ENCODE results near the gene TOP1. TPM values are rescaled to one million over a fixed set of nuclear protein-coding genes. Genes with fewer than 3 reads are reported as not detected.
A peak's percentile ranks its signal among the peaks of the same experiment; 100 is the strongest.

TOP1 gene
- polyA plus RNA-seq, 2 of the 4 experiments (the other 2 are of a cell fraction) = 20.8 to 70.6 TPM

DNA sequence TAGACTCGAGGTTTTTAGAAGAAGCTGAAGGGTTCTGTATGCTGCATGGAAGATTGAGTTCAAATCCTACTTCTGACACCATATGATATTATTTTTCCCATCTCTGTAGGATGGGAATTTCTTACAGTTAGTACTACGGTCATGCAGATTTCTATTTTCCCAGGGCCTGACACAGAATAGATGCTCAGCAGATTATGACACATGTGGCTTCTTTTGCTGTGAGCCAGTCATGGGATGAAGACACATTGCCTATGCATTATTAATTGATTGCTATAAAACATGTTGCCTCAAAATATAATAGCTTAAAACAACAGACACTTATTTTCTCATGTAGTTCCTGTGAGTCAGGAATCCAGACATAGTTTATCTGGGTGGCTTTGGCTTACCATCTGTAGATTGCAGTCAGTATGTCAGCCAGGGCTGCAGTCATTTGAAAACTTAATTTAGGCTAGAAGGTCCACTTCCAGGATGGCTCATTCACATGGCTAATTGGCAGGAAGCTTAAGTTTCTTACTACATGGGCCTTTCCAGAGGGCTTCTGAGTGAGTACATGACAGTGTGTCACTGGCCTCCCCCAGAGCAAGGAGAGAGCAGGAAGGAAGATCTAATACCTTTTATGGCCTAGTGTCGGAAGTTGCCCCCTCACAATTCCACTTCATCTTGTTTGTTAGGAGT, 29.5 kb downstream of the TOP1 start:
- no peak overlapping the region for H3K27ac ChIP-seq
- FAIRE-seq (no peak), ATAC-seq (peak in 1 of 2 experiments; percentile 64; a peak in 2 of 6 replicates), DNase-seq (ENCODE audit: low read depth in 1 of 2, low spot score in 1 of 2) (peak in 1 of 2 experiments; percentile 44)
- ChIA-PET CTCF (interaction anchor here (0.8 to 1.5 kb wide), 7 partner anchors 9 to 90 kb away, joined by 3 to 6 read pairs (median 4); no protein-coding TSS in a partner anchor), POLR2A (no interaction called here)
- peaks cover 34% of the 10 kb centered on the region for H3K4me1 ChIP-seq
- TF ChIP-seq ZFP36 (IDR thresholded peaks at IDR 0.05; ENCODE audit: borderline replicate concordance, partially characterized antibody) (no peak), NR3C1 (IDR thresholded peaks at IDR 0.05) (no peak), FOSL2 (IDR thresholded peaks at IDR 0.05) (no peak), FOSL2 (CRISPR knock-in tag; IDR thresholded peaks at IDR 0.05) (no peak), RNF2 (IDR thresholded peaks at IDR 0.05; ENCODE audit: borderline replicate concordance, low read depth) (no peak), ZNF302 (CRISPR knock-in tag; IDR thresholded peaks at IDR 0.05) (no peak), PHF8 (IDR thresholded peaks at IDR 0.05; ENCODE audit: borderline replicate concordance, low read depth) (no peak), ZSCAN20 (CRISPR knock-in tag; IDR thresholded peaks at IDR 0.05) (no peak), TFCP2L1 (CRISPR knock-in tag; IDR thresholded peaks at IDR 0.05) (no peak), RAD21 (conservative IDR thresholded peaks at IDR 0.05 in 1 of 2, IDR thresholded peaks at IDR 0.05 in 1 of 2) (no peak), FOXS1 (CRISPR knock-in tag; IDR thresholded peaks at IDR 0.05) (no peak), TP53 (CRISPR knock-in tag; IDR thresholded peaks at IDR 0.05) (no peak), POLR2AphosphoS2 (conservative IDR thresholded peaks at IDR 0.05; ENCODE audit: low read length) (no peak), JUN (IDR thresholded peaks at IDR 0.05) (no peak), RFX5 (IDR thresholded peaks at IDR 0.05) (no peak), JUNB (IDR thresholded peaks at IDR 0.05) (no peak)
- TF ChIP-seq, protein P1, sequence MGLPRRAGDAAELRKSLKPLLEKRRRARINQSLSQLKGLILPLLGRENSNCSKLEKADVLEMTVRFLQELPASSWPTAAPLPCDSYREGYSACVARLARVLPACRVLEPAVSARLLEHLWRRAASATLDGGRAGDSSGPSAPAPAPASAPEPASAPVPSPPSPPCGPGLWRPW (IDR thresholded peaks at IDR 0.05) = no peak
- TF ChIP-seq, protein P2, sequence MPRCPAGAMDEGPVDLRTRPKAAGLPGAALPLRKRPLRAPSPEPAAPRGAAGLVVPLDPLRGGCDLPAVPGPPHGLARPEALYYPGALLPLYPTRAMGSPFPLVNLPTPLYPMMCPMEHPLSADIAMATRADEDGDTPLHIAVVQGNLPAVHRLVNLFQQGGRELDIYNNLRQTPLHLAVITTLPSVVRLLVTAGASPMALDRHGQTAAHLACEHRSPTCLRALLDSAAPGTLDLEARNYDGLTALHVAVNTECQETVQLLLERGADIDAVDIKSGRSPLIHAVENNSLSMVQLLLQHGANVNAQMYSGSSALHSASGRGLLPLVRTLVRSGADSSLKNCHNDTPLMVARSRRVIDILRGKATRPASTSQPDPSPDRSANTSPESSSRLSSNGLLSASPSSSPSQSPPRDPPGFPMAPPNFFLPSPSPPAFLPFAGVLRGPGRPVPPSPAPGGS (IDR thresholded peaks at IDR 0.05) = no peak
- TF ChIP-seq, protein P3, sequence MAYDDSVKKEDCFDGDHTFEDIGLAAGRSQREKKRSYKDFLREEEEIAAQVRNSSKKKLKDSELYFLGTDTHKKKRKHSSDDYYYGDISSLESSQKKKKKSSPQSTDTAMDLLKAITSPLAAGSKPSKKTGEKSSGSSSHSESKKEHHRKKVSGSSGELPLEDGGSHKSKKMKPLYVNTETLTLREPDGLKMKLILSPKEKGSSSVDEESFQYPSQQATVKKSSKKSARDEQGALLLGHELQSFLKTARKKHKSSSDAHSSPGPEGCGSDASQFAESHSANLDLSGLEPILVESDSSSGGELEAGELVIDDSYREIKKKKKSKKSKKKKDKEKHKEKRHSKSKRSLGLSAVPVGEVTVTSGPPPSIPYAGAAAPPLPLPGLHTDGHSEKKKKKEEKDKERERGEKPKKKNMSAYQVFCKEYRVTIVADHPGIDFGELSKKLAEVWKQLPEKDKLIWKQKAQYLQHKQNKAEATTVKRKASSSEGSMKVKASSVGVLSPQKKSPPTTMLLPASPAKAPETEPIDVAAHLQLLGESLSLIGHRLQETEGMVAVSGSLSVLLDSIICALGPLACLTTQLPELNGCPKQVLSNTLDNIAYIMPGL (CRISPR knock-in tag; IDR thresholded peaks at IDR 0.05; ENCODE audit: borderline replicate concordance) = no peak
- TF ChIP-seq, protein P4, sequence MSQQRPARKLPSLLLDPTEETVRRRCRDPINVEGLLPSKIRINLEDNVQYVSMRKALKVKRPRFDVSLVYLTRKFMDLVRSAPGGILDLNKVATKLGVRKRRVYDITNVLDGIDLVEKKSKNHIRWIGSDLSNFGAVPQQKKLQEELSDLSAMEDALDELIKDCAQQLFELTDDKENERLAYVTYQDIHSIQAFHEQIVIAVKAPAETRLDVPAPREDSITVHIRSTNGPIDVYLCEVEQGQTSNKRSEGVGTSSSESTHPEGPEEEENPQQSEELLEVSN (IDR thresholded peaks at IDR 0.05; ENCODE audit: borderline replicate concordance, low read depth) = no peak
- H3K4me2 ChIP-seq = peak overlapping the region; percentile 28
- H3K9me3 ChIP-seq = no peaks in the 10 kb centered on the region
- WGBS (ENCODE audit: missing lambda C conversion rate) = 70% methylated on average over 3 of the region's 3 CpGs
- H3K4me3 ChIP-seq = no peak overlapping the region

DNA sequence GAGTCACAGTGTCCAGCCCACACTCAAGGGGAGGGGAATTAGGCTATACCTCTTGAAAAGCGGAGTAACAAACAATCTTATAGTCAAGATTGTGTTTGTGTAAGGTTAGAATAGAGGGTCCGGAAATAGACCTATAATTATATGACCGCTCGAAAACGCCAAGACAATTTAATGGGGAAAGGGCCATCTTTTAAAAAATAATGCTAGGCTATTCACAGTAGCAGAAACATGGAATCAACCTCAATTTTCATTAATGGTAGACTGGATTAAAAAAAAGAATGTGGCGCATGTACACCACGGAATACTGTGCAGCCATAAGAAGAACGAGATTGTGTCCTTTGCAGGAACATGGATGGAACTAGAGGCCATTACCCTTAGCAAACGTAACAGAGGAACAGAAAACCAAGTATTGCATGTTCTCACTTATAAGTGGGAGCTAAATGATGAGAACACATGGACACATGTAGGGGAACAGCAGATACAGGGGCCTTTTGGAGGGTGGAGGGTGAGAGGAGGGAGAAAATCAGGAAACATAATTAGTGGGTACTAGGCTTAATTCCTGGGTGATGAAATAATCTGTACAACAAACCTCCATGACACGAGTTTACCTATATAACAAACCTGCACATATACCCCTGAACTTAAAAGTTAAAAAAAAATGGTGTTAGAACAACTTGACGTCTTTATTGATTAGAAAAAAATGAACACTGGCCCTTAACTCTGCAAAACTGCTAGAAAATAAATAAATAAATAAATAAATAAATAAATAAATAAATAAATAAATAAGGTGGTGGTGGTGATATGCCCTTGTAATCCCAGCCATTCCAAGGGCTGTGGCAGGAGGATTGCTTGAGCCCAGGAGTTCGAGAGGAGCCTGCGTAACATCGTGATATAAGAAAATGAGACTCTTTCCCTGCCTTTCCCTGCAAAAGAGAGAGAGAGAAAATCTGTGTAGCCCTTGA, 30.3 kb downstream of the TOP1 start:
- ChIA-PET CTCF (interaction anchor here (0.8 to 1.5 kb wide), 7 partner anchors 10 to 68 kb away, joined by 3 to 6 read pairs (median 3); no protein-coding TSS in a partner anchor), POLR2A (no interaction called here)
- WGBS (ENCODE audit: missing lambda C conversion rate) = 93% methylated on average over 14 of the region's 14 CpGs
- peaks cover 31% of the 10 kb centered on the region for H3K4me1 ChIP-seq
- no peak overlapping the region for H3K27ac ChIP-seq
- TF ChIP-seq ZC3H11A (IDR thresholded peaks at IDR 0.05) = peak; percentile 93
- TF ChIP-seq, protein P5, sequence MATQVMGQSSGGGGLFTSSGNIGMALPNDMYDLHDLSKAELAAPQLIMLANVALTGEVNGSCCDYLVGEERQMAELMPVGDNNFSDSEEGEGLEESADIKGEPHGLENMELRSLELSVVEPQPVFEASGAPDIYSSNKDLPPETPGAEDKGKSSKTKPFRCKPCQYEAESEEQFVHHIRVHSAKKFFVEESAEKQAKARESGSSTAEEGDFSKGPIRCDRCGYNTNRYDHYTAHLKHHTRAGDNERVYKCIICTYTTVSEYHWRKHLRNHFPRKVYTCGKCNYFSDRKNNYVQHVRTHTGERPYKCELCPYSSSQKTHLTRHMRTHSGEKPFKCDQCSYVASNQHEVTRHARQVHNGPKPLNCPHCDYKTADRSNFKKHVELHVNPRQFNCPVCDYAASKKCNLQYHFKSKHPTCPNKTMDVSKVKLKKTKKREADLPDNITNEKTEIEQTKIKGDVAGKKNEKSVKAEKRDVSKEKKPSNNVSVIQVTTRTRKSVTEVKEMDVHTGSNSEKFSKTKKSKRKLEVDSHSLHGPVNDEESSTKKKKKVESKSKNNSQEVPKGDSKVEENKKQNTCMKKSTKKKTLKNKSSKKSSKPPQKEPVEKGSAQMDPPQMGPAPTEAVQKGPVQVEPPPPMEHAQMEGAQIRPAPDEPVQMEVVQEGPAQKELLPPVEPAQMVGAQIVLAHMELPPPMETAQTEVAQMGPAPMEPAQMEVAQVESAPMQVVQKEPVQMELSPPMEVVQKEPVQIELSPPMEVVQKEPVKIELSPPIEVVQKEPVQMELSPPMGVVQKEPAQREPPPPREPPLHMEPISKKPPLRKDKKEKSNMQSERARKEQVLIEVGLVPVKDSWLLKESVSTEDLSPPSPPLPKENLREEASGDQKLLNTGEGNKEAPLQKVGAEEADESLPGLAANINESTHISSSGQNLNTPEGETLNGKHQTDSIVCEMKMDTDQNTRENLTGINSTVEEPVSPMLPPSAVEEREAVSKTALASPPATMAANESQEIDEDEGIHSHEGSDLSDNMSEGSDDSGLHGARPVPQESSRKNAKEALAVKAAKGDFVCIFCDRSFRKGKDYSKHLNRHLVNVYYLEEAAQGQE (IDR thresholded peaks at IDR 0.05) = no peak
- no peaks in the 10 kb centered on the region for H3K9me3 ChIP-seq
- no peak for ATAC-seq
- no peak for DNase-seq (ENCODE audit: low read depth in 1 of 2, low spot score in 1 of 2)
- FAIRE-seq = no peak
- peak overlapping the region; percentile 28 for H3K4me2 ChIP-seq
- no peak overlapping the region for H3K4me3 ChIP-seq

Data from A549 (cell line).